GM12891 (cell line): ENCODE measurements around the gene PRR14.
A peak's percentile ranks its signal among the peaks of the same experiment; 100 is the strongest.
"Not testable (repeated sequence)": the region's sequence is repeated elsewhere in the genome, so short reads cannot be mapped to it uniquely, and the experiment has no call there.

ENCODE experiments used
- DNase-seq: peaks from one replicate; pipeline ENCODE4 v3.0.0; 2011; ENCODE audit warnings: low spot score; ENCODE audit not compliant: insufficient read length
- FAIRE-seq: peaks from 2 replicates; lab custom pipeline; 2011; peaks lifted over from hg19 to GRCh38; lab: Jason Lieb, UNC
- PAX5 ChIP-seq: IDR thresholded peaks from 2 replicates; pipeline ENCODE4 v1.6.1; 2011; ENCODE audit warnings: low read length, moderate library complexity, mild to moderate bottlenecking; ENCODE audit not compliant: insufficient read depth, severe bottlenecking
- POLR2A ChIP-seq: IDR thresholded peaks from 2 replicates; pipeline ENCODE4 v1.6.1; 2011; ENCODE audit warnings: low read depth, low read length, control low read depth
- POLR2AphosphoS5 ChIP-seq: IDR thresholded peaks from 2 replicates; pipeline ENCODE4 v1.6.1; 2011; ENCODE audit warnings: low read depth, low read length, control low read depth
- POU2F2 ChIP-seq: IDR thresholded peaks from 2 replicates; pipeline ENCODE4 v1.6.1; 2011; ENCODE audit warnings: low read depth, mild to moderate bottlenecking, control low read depth, low read length, moderate library complexity
- SPI1 ChIP-seq: IDR thresholded peaks from 2 replicates; pipeline ENCODE4 v1.6.1; 2011; ENCODE audit warnings: low read depth, low read length, control low read depth
- TAF1 ChIP-seq: IDR thresholded peaks from 2 replicates; pipeline ENCODE4 v1.6.1; 2011; ENCODE audit warnings: low read depth, low read length, control low read depth

PRR14 gene

DNA sequence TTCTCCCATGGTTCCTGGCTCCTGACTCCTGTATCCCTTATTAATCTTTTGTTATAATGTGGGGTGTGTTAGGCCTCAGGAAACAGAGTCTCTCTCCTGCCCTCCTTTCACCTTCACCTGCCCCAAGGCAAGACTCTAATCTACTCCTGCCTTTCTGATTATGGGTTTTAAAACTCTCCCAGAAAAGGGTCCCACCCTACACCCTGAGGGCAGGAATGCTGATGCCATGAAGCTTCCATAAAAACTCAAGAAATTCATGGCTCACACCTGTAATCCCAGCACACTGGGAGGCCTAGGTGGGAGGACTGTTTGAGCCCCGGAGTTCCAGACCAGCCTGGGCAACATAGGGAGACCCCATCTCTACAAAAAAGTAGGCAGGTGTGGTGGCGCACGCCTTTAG, 29.6 kb downstream of the PRR14 start:
- no peak for TF ChIP-seq SPI1
- no peak for FAIRE-seq
- no peak for DNase-seq

DNA sequence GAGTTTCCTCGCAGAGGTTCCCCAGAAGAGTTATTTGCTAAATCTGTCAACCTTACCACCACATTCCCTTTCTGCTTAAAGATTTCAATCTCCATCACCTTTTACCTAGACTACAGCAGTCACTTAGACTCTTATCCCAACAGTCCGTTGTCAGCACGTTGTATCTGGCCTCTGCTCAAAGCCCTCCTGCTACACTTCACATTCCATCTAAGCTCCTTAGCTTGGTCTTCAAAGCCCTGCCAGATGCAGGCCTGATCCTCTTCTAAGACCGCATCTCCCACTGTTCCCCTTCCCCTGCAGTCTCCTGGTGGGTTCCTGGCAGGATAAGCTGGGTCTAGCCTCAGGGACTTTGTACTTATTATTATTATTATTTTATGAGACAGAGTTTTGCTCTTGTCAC, 37.9 kb downstream of the PRR14 start:
- no peak for FAIRE-seq
- TF ChIP-seq POLR2AphosphoS5: no peak
- no peak for TF ChIP-seq POLR2A
- TF ChIP-seq TAF1: no peak
- TF ChIP-seq SPI1: no peak
- no peak for TF ChIP-seq PAX5
- no peak for TF ChIP-seq POU2F2

DNA sequence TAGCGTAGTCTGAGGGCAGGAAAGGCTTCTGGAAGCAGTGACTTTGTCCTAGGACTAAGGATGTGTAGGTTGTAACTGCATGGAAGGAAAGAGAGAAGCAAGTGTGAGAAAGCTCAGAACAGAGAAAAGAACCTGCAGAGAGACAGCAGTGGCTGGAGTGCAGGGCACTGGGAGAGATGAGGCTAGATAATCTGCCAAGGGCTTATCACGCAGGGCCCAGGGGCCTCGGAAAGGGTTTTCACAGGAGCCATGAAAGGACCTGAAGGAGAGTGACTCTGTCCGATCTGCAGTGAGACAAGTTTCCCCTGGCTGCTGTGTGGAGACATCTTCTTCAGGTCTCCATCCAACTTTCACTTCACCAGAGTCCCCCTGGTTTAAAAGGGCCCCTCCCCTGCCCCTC, 41.1 kb downstream of the PRR14 start:
- FAIRE-seq (no peak), DNase-seq (no peak)
- no peak for TF ChIP-seq PAX5
- TF ChIP-seq POU2F2: no peak
- no peak for TF ChIP-seq TAF1
- TF ChIP-seq POLR2A: no peak
- no peak for TF ChIP-seq POLR2AphosphoS5
- no peak for TF ChIP-seq SPI1

More for the DNA sequence above, 37.9 kb downstream of the PRR14 start:
- DNase-seq: no peak

DNA sequence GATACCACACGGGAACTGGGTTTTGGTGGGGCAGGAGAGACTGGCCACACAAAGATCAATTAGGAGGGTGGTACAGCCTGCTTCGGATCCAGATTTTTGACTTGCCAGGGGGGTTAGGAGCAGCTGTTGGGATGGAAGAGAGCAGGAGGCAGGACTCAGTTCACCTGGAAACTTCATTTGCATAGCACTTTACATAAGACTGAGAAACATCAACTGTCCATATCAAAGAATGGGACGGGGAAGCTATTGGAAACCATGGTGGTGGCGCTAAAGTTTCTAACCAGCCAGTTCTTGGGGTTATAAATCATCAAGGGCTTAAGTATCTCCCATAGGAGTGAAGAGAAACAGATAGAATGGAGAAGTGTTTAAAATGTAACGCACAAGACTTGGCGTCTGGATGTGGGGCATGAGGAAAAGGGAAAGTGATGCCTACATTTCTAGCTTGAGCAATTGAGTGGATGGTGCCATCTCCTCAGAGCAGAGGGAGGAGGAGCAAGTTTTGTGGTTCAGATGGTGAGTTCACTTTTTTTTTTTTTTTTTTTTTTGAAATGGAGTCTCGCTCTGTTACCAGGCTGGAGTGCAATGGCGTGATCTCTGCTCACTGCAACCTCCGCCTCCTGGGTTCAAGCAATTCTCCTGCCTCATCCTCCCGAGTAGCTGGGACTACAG, 41.8 kb downstream of the PRR14 start:
- TF ChIP-seq PAX5 (no peak), SPI1 (no peak), POU2F2 (no peak), TAF1 (no peak), POLR2A (no peak), POLR2AphosphoS5 (no peak)
- FAIRE-seq (no peak), DNase-seq (no peak)

DNA sequence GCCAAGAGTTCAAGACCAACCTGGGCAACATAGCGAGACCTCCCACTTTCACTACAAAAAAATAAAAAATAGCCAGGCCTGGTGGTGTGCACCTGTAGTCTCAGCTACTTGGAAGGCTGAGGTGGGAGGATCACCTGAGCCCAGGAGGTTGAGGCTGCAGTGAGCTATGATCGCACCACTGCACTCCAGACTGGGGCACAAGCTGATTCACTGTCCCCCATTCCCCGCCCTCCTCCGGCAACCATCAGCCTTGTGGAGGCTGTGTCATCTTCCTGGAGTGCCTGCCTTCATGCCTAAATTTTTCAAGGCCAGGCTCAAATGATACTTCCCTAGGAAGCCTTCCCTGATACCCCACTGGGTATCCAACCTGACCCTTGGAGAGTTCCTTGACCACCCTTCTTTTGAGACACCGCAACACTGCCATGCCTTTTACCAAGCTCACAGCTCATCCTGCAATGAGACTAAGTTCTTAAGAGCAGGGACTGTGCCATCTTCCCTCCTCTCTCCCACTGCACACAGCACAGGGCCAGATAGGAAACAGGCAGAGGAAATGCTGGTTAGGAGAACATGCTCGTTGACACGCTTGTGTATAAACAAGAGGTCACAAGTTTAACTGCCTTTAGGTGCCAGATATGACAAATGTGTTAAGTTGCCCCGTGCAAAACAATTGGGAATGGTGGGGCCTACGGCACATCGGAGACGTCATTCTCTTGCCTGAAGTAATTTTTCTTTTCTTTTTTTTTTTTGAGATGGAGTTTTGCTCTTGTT, 44.4 kb downstream of the PRR14 start:
- FAIRE-seq (no peak), DNase-seq (no peak)
- TF ChIP-seq SPI1: no peak
- TF ChIP-seq POLR2AphosphoS5: no peak
- no peak for TF ChIP-seq POLR2A
- TF ChIP-seq POU2F2: no peak
- TF ChIP-seq TAF1: no peak
- TF ChIP-seq PAX5: no peak

DNA sequence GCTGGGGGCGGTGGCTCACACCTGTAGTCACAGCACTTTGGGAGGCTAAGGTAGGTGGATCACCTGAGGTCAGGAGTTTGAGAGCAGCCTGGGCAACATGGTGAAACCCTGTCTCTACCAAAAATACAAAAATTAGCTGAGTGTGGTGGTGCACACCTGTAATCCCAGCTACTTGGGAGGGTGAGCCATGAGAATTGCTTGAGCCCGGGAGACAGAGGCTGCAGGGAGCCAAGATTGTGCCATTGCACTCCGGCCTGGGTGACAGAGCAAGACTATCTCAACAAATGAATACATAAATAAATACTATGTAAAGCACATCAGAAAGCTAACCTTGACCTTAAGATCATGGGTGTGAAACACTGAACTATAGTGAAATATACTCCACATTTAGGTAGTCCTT, 45.9 kb downstream of the PRR14 start:
- DNase-seq, FAIRE-seq: not testable (repeated sequence)

DNA sequence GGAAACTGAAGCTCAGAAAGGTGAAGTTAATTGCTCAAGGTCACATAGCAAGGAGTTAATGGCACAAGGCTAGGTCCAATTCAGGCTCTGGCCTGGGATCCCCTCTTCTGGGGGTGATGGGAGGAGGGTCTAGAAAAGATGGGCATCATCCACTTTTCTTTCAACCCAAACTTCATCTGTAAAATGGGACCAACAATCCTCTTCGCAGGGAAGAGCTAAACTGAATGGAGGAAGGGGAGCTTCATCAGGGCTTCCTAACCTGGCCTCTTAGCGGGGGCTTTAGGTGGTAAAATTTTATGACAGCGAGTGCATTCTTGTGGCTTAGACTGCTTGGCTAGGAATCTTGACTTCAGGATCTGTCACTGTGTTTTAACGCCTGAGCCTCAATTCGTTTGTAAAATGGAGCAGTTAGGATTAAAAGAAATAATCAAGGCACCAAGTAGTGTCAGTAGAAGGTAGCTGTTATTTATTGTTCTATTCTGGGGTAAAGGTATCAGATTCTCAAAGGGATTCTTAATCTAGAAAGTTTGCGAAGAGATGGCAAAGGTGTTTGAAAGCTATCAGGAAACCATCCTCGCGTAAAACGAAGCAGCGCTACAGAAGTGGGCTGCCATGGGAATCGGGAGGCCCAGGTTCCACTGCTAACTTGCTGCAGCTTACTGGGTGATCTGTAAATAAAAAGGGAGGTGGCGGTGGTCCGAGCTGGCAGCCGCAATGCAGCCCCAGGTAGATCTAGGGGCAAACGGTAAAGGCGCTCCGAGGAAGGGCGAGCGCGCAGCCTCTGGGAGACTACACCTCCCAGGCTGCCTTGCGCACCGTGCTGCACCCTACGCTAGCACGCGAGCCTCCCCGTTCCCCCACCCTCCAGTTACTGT, 46.7 kb downstream of the PRR14 start:
- TF ChIP-seq POU2F2: no peak
- no peak for TF ChIP-seq PAX5
- TF ChIP-seq POLR2A: no peak
- TF ChIP-seq SPI1: no peak
- TF ChIP-seq POLR2AphosphoS5: no peak
- no peak for TF ChIP-seq TAF1
- peak; percentile 84 for DNase-seq
- peak; percentile 98 for FAIRE-seq

DNA sequence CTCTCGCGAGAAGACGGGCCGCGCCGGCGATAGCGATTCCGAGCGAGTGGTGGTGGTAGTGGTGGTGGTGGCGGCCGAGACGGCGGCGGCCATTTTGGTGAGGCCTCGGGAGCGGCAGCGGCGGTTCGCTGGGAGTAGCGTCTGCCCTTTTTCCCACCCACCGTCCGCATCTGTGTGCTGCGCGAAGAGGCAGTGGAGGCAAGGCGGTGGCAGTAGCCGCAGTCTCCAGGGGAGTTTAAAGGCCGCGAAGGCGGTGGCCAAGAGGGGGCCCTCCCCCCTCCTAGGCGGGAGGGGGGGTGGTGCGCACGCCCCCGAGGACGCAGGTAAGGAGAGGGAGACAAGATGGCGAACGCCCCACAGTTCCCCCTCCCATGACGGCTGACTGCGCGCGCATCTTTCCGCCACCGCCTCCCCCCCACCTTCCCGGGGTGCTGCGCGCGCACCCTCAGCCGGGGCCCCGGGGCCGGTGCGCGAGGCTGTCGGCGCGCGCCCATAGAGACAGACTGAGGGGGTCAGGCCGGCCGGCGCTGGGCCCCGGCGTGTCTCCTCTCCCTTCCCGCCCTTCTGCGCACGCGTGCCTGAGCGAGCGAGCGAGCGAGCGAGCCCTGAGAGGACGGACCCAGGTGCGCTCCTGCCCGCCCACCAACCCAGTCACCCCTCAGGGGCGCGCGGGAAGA, 47.5 kb downstream of the PRR14 start:
- peak; percentile 94 for DNase-seq
- FAIRE-seq: no peak
- peak; percentile 65 for TF ChIP-seq TAF1
- peak; percentile 92 for TF ChIP-seq POLR2A
- peak; percentile 88 for TF ChIP-seq POU2F2
- TF ChIP-seq PAX5: peak; percentile 0
- no peak for TF ChIP-seq SPI1
- TF ChIP-seq POLR2AphosphoS5: peak; percentile 83
